ENCODE data around the gene CDC20.
"Not testable (repeated sequence)": the region's sequence is repeated elsewhere in the genome, so short reads cannot be mapped to it uniquely, and the experiment has no call there.

The CDC20 gene

DNA sequence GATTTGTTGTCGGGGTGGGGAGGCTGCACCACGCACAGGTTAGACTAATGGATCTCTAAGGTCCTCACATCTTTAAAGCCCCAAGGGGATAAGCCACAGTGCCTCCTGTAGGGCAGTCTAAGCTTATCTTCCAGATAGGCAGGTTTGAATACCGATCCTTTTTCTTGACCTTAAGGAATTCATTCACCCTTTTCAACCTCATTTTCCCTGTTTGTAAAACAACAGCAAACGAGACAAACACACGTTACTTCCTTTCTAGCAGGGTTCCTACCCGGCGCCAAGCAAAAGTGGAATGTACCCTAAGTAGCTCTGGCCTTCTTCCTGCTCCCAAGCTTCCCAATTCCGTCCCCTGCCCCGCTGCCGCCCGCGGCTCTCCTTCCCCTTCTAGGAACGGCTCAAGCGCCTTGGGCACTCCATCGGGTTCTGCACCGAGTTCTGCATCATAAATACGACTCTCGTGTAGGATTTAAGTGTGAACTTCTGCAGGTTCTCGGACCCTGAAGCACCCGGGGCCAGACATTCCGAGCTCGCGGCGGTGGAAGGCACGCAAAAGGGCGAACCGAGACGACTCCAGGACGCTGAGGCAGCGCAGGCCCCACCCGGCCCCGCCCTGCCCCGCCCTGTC, 548 bp upstream of the CDC20 start:
- DNase-seq = peak; percentile 62 to 67

GRCh38 chr1:43359696-43360095, 915 bp downstream of the CDC20 start:
- no peak for DNase-seq

DNA sequence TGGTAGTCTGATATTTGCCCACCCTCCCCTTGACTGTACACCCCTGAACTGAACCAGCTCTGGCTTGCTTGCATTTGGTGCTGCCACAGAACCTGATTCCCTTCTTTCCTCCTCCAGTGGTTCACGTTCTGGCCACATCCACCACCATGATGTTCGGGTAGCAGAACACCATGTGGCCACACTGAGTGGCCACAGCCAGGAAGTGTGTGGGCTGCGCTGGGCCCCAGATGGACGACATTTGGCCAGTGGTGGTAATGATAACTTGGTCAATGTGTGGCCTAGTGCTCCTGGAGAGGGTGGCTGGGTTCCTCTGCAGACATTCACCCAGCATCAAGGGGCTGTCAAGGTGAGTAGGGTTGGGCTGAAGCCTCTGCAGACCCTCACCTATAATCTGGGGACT, 1.8 kb downstream of the CDC20 start:
- no peak for DNase-seq

GRCh38 chr1:43363283-43363934, 4.6 kb downstream of the CDC20 start:
- no peak for DNase-seq

DNA sequence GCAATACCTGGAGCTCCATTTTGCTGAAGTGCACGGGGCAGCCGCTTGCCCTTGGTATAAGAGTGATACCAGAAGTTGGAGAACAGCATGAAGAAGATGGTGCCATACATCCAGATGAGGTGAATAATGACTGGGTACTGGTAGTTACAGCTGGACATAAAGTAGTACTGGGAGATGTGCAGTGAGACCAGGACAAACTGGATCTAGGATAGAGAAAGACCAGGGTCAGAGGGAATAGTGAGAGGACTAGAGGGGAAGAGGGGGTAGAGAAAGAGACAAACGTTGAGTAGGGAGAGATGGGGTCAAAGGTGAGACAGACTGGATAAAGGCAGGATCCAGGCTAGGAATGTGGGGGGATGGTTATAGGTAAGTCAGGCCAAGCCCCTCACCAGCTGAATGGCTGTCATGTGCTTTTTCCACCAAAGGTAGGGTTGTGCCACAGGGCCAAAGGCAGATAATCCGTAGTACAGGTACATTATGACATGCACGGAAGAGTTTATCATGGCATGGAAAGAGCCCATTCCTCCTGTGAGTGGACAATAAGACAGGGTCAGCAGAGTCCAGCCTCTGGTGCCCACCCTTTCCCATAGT, 5.2 kb downstream of the CDC20 start:
- no peak for DNase-seq

GRCh38 chr1:43365678-43366077, 6.9 kb downstream of the CDC20 start:
- DNase-seq = no peak

- DNase-seq = no peak
Measured at GRCh38 chr1:43366179-43366578, 7.4 kb downstream of the CDC20 start.

DNA sequence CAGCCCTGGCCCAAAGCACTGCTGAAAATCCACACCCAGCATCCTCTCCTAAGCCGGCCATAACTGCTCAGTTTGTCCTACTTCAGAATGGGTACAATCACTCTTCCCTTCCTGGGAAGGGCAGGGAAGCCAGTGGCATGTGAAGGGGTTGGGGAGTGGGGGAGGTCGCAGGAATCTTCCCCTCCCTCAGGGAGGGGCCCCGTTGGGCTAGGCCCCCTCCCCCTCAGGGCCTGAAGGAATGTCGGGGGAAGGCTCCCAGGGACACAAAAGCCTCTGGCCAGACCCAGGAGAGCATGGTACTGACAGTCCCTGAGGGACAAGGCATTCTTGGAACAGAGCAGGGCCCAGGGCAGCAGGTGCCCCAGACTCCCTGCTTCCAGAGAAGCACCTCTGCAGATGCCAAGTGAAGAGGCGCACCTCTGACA, 7.8 kb downstream of the CDC20 start:
- no peak for DNase-seq

DNA sequence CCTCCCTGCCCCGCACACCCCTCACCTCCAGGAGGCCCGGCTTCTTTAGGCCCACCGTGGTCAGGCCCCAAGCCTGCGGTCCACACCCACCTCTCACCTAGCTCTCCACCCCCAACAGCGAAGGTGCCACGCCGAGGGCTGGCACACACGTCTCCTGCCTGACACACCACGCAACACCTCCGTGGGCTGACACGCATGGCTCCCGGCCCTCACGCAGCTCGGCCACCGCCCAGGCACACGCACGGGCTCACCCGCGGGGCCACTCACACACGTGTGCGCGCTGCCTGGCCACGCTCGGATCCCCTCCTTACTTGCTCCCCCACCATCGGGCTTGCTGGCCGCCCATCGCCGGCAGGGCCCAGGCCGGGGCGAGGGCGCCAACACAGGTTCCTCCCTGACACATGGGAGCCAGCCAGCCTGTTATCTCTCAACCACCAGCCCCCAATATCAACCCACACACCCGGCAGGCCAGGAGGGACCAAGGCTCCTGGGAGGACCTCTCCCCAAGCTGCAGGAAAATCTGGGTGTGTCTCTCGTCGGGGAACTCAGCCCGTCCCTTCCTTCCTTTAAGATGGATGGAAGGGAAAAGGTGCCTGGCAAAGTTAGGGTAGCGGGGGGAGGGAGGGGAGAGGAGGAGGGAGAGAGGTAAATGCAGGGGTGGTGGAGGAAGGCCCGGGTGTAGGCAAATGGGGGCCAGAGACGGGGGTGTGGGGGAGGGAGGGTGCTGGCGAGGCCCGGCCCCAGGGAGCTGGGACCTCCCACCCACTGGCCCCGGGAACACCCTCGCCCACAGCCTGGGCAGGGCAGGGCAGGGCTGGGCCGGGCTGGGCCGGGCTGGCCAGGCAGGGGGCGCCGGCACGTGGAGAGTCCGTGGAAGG, 8.5 kb downstream of the CDC20 start:
- no peak for DNase-seq

DNA sequence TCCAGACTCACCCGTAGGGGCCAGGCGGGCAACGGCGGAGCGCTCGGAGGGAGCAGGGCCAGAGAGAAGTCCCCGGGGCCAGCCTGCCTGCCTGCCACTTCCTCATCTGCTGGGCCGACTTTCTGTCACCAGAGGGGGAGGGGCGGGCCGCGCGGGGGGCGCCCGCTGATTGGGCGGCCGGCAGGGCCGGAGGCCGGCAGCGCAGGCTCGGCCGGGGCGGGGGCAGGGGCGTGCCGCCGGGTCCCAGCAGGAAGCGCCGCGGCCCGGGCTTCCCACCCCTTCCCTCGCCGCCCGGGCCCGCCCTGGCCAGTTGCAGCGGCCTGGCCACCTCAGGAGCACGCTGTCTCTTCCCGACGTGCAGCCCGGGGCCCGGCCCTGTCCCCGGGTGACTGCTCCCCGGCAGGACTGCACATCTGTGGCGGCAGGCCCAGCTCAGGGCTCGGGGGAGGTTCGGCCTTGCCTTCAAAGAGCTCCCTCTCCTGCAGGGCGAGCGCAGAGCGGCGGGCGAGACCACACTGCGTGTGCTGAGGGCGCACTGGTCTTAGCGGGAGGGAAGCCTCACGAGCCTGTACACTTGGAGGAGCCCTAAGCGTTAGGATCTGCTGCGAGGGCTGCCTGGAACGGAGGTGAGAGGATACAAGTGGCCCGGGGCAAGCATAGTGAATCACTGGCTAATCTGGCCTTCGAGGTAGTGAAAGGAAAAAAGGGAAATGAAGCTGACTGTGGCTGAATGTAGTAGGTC, 9.3 kb downstream of the CDC20 start, which contains the start of gene ELOVL1:
Gene ELOVL1 (minus strand): TSS at position 108 of the 742 bp plus-strand sequence. CDS start 2,402 bp downstream, outside the sequence.
- DNase-seq = peak; percentile 85 to 87

DNA sequence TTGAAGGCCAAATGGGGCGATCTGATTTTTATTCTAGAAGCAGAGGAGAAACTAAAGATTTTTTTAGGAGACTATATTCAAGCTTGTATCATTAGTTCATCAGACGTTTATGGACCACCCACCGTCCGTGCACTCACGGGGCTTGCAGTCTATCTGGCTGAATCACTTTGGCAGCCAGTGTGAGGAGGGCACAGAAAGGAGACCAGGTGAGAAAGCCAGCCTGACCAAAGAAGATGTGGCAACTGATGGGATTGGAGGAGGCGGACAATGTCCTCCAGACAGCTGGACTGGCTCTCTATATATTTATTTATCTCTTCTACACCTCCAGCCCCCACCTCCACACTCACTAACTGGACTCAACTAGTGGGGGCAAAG, 9.9 kb downstream of the CDC20 start:
- DNase-seq = no peak

GRCh38 chr1:43369779-43370178, 11.0 kb downstream of the CDC20 start:
- not testable (repeated sequence) for DNase-seq

- DNase-seq = no peak
Measured at GRCh38 chr1:43370564-43370963, 11.8 kb downstream of the CDC20 start.

GRCh38 chr1:43372172-43372571, 13.4 kb downstream of the CDC20 start:
- DNase-seq = no peak

DNA sequence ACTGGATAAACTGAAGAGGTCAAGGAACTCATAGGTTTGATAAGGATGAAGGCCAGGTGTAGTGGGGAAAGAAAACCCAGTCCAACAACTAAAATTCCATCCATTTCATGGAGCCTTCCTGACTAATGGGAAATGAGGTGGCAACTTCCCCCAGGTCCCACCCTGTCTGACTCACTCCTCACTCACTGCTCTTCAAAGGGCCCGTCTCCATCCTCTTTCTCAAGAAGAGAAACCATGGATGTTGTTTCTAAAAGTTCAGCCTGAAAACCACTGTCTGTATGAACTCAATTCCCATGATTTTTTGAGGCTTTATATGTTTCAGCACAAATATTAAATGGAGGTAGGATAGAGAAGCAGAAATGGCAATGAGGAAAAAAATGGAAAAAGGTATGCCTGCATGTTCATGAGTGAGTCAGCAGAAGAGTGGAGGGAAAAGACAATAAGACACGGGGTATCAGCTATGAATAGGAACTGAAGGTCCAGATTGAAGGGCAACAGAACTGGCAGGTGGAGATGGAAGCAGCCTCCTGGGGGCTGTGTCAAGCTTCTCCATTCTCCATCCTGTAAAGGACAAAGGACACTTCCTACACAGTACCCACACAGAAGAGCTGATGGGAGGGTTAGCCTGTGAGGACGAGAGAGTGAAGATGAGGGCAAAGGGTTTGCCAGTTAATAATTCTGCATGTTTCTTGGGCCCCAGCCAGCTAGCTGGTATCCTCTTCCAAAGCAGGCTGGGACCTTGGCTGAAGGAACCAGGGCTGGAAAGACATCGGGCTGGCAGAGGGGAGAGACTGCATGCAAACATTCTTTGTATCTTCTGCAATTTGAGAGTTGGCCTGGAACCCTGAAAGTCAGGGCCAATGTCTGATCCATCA, 14.5 kb downstream of the CDC20 start:
- DNase-seq = no peak

DNA sequence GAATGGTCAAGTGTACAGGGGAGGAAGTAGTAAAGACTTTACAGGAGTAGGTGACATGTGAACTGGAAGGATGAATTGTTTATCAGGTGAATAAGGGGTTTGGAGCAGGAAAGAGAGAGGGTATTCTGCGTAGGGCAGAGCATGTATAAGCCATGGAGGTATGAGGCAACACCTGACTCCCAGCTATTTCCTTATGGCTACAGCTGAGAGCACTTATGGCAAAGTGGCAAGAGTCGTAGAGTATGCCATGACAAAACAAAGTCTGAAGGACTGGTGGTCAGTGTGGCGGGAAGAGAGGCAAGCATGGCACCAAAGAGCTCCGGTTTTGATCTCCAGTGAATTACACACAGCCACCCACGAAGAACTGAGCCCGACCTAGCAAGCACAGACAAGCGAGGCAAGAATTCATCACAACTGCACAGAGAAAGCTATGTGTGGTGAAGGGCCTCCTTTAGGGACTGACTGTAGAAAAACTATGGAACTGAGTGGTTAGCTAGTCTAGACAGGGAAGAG, 18.0 kb downstream of the CDC20 start:
- no peak for DNase-seq

GRCh38 chr1:43377831-43378230, 19.1 kb downstream of the CDC20 start:
- DNase-seq = no peak

- DNase-seq = no peak
Measured at GRCh38 chr1:43379476-43379875, 20.7 kb downstream of the CDC20 start.

DNA sequence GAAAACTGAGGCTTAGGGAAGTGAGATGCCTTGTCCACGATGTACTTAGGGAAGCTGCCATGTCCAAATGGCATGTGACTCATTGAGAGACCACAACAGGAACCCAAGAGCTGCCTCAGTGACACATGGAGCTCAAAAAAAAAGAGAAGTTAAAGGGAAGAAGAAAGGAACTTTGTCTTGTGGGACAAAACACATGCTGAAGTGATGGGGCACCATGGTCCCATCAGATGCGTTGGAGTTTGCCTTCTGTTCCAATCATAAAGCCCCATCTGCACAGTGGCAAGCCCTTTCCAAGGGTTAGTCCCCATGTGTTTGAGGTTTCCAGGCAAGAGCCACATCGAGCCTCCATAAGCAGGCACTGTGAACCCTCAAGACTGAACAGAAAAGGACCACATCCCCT, 22.8 kb downstream of the CDC20 start:
- DNase-seq = peak; percentile 52 to 59

GRCh38 chr1:43382027-43382779, 23.4 kb downstream of the CDC20 start:
- no peak for DNase-seq

- DNase-seq = no peak
Measured at GRCh38 chr1:43383449-43383848, 24.7 kb downstream of the CDC20 start.
